Stromal cell of bone marrow (primary cell): ENCODE measurements around the gene CALR.
"Not testable (repeated sequence)": the region's sequence is repeated elsewhere in the genome, so short reads cannot be mapped to it uniquely, and the experiment has no call there.

Experiments
- DNase-seq: peaks from one replicate; pipeline ENCODE4 v3.0.0-alpha.2; 2012; ENCODE audit warnings: low read depth

Gene CALR

GRCh38 chr19:12937927-12938778 is at the start of gene CALR:
Gene CALR, plus strand, starts transcription at chr19:12938609. Its CDS starts 71 bp downstream, at chr19:12938680.
- peak; percentile 99 for DNase-seq

DNA sequence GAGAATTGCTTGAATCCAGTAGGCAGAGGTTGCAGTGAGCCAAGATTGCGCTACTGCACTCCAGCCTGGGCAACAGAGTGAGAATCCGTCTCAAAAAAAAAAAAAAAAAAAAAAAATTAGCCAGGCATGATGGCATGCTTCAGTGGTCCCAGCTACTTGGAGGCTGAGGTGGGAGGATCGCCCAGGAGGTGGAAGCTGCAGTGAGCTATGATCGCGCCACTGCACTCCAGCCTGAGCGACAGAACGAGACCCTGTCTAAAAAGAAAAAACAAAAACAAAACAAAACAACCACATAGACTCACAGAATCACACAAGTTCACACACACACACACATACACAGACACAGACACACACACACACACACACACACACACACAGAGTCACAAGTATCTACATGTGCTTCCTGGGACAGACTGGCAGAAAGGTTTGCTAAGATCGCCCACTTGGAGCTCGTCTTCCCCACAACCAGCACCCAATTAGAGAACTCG is 48.1 kb upstream of the CALR start:
- DNase-seq = not testable (repeated sequence)

- peak; percentile 99 for DNase-seq
Observed at GRCh38 chr19:12890787-12891552, 47.4 kb upstream of the CALR start, which contains the start of gene GCDH. Gene GCDH, plus strand, starts transcription at chr19:12891160. Its CDS starts 145 bp downstream, at chr19:12891305.

GRCh38 chr19:12891553-12892021 is 46.8 kb upstream of the CALR start:
- no peak for DNase-seq

DNA sequence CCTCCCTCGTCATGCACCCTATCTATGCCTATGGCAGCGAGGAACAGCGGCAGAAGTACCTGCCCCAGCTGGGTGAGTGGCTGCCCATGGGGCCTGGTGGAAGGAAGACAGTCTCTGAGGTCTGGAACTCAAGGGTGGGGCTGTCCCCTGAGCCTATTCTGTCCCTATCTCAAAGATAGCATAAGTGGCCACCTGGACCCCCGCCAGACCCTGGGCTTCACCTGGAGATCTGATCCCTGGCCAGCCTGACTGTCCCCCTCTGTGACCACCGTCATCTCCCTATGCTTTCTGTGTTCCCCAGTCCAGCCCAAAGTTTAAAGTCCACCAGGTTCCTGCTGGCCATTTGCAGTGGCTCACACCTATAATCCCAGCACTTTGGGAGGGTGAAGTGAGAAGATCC is 44.8 kb upstream of the CALR start:
- no peak for DNase-seq

GRCh38 chr19:12896460-12896859 is 41.9 kb upstream of the CALR start:
- no peak for DNase-seq

DNA sequence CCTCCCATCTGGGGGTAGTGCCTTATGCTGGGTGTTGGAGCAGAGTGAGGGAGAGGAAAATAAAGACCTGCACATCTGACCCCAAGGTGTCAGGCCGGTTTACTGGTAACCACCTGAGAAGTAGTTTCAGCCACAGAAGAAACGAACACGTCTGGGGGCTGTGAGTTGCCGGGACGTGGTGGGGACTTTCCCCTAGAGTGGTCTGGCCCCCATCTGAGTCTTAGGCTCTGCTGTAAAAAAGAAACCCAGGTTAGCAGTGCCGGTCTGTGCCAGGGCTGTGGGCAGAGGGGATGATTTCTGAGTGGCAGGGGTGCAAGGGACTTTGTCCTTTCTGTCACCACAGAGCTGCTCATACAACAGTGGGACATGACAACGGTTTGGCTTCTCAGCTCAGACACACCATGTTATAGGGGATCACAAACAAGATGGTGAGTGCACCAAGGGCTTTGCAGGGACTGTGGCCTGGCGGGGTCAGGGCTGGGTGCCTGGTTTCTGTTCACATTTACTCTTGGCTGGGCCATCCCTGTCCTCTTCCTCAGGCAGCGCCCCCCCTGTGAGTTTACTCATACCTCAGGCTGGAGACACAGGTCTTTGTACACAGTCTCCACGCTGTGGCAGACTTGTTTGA is 38.4 kb upstream of the CALR start:
- DNase-seq = no peak

DNA sequence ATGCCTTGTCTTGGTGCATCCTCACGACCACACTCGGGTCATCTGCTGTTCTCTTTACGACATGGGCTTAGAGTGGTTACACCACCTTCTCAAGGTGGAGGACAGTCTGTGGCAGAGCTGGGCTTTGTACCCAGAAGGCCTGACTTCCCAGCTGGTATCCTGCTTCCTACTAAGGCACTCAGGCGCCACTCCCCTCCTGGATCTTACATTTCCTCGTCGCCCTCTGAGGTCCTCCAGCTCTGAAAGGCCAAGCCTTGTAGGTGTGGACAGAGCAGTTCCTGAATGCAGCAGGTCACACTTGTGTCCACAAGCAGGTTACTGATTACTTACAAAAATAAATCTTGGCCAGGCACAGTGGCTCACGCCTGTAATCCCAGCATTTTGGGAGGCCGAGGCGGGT is 31.2 kb upstream of the CALR start:
- DNase-seq = no peak

DNA sequence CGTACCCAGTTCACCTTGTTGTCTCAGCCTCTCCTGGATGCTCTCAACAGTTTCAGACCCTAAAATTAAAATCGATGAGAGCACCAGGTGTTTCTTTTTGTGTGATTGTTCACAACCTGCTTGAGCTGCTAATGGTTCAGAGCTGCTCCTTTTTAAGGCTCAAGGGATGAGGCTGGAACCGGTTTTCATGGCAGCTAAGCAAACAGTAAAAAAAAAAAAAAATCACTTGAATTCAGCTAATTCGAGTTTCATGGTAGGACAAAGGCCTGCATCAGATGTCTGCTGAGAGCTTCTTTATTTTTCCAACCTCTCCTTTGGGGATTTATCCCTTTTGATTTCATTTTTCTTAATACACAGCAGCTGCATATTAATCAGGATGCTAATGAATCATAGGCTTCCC is 25.8 kb upstream of the CALR start:
- DNase-seq = no peak

DNA sequence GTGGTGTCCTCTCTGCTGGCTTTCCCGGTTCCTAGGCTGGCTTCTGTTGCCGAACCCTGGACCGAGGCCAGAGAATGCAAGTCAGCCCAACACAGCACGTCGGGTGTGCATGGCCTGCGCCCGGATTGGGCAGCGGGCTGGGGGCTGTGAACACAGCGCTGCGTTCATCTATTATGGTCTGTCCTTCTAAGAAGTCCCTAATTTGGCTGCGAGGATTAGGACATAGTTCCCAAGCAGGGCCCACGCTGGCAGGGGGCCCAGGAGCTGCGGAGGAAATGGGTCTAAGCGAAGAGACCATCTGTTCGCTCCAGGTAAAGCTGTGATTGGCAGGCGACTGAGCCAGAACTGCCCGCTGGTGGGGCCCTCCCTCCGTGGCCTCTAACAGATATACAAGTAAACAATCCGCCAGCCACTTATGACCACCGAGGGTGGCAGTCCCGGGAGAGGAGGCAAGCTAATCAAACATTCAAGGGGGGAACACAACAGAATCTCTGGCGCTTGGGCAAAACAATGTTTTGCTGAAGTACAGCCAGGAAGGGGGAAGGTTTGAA is 25.3 kb upstream of the CALR start:
- DNase-seq = no peak

GRCh38 chr19:12913851-12914690 is 24.3 kb upstream of the CALR start:
- no peak for DNase-seq

GRCh38 chr19:12915860-12916259 is 22.5 kb upstream of the CALR start:
- not testable (repeated sequence) for DNase-seq

GRCh38 chr19:12918253-12918652 is 20.2 kb upstream of the CALR start:
- DNase-seq = no peak

- no peak for DNase-seq
Observed at GRCh38 chr19:12921047-12921446, 17.4 kb upstream of the CALR start.

GRCh38 chr19:12922959-12923358 is 15.4 kb upstream of the CALR start:
- DNase-seq = no peak

DNA sequence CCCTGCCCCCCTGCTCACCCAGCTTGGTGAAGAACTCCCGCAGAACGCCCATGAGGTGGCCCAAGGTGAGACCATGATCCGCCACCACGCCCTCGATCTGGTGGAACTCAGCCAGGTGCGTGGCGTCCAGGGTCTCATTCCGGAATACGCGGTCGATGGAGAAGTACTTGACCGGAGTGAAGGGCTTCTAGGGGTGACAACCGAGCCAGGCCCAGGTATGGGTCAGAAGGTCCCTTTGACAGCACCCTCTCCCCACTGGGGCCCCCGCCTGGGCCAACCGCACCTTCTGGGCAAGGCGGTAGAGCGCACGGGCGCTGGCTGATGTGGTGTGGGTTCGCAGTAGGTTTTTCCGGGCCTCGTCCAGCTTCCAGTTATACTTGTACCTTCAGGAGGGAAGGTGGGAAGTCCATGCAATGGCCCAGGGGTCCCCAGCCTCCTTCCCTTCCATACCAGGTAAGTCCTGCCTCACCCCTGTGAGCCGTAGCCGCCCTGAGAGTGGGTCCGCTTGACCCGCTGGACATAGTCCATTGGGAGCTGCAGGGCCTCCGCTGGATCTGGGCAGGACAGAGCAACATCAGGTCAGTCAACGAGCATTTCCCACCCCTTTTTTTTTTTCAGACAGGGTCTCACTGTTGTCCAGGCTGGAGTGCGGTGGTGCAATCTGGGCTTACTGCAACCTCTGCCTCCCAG is 13.6 kb upstream of the CALR start:
- DNase-seq = no peak

GRCh38 chr19:12930002-12930645 is 8.3 kb upstream of the CALR start:
- no peak for DNase-seq

GRCh38 chr19:12932392-12933286 is 5.8 kb upstream of the CALR start:
- no peak for DNase-seq
